ENCODE results near the gene ZNF438.

- TF ChIP-seq CTCF (IDR thresholded peaks at IDR 0.05) (no peak), EP300 (IDR thresholded peaks at IDR 0.05) (no peak)
Measured at GRCh38 chr10:30887839-30888238, 143.8 kb downstream of the ZNF438 start.
